Gastrocnemius medialis (tissue), 4 donors: ENCODE results near the gene RSPH9. TPM values are rescaled to one million over a fixed set of nuclear protein-coding genes. Genes with fewer than 3 reads are reported as not detected.

Source experiments
- ATAC-seq, 2 donors: fragments of 150-250 bp; one replicate each; pipeline ENCODE4 v1.9.1; 2016
- DNase-seq, 2 donors: peaks; one replicate each; pipeline ENCODE4 v3.0.0-alpha.2; 2019
- H3K27ac ChIP-seq, 4 donors: fragments of 200-600 bp; sonication (generic); 1 replicate in 1 of 4; 2 replicates in 3 of 4; pipeline ENCODE4 v1.5.1; 2016 to 2018; ENCODE audit warnings: mild to moderate bottlenecking in 2 of 4, moderate library complexity in 1 of 4
- H3K27me3 ChIP-seq, 3 donors: fragments of 200-600 bp; sonication (generic) in 2 of 3; 1 replicate in 1 of 3; 2 replicates in 2 of 3; pipeline versions ENCODE4 v1.5.1 to v1.6.0; 2016 to 2019; ENCODE audit warnings: mild to moderate bottlenecking in 1 of 3, moderate library complexity in 1 of 3
- H3K36me3 ChIP-seq, 2 donors: fragments of 200-600 bp; sonication (generic) in 1 of 2; one replicate each; pipeline ENCODE4 v1.5.1; 2017 to 2018
- H3K4me1 ChIP-seq, 2 donors: fragments of 200-600 bp; sonication (generic) in 1 of 2; one replicate each; pipeline ENCODE4 v1.5.1; 2016 to 2017; ENCODE audit warnings: mild to moderate bottlenecking in 2 of 2
- H3K4me3 ChIP-seq, 4 donors: fragments of 200-600 bp; sonication (generic) in 3 of 4; 1 replicate in 1 of 4; 2 replicates in 3 of 4; pipeline ENCODE4 v1.5.1; 2016 to 2019; ENCODE audit warnings: mild to moderate bottlenecking in 2 of 4
- H3K9me3 ChIP-seq, 3 donors: fragments of 200-600 bp; sonication (generic) in 2 of 3; 1 replicate in 1 of 3; 2 replicates in 2 of 3; pipeline ENCODE4 v1.5.1; 2016 to 2019
- POLR2A ChIP-seq, 2 donors: fragments of 450-650 bp; IDR thresholded peaks; one replicate each; pipeline ENCODE4 v1.6.1; 2017; ENCODE audit warnings: antibody characterized with exemption in 2 of 2, mild to moderate bottlenecking in 2 of 2, moderate library complexity in 2 of 2
- in situ Hi-C, 4 donors: fragments of 200-750 bp; cut with MboI; loops; one replicate each; pipeline versions ENCODE4 v1.15.0 to v1.8.0; 2017; ENCODE audit warnings: low sequenced_read_pairs in 4 of 4
- intact Hi-C: fragments of 100-400 bp; cut with DNase I; formaldehyde crosslinking; loops from one replicate; pipeline ENCODE4 v1.15.1; 2023; ENCODE audit warnings: low total_unique reads
- total RNA-seq, 4 donors: library from RNA; depleted of rRNA; stranded (reverse); fragments of >200 nt; gene quantifications; one replicate each; pipeline versions ENCODE4 v1.1.0 to v1.2.3, GENCODE V29; 2016
- TF ChIP-seq, protein P1 (sequence below), 5 experiments: fragments of 450-650 bp in 3 of 5; fragments of 200-600 bp in 2 of 5; sonication (generic) in 2 of 5; IDR thresholded peaks in 4 of 5; conservative IDR thresholded peaks in 1 of 5; 1 replicate in 4 of 5; 2 replicates in 1 of 5; pipeline ENCODE4 v1.5.1; 2016 to 2019; ENCODE audit warnings: antibody characterized with exemption in 5 of 5, mild to moderate bottlenecking in 3 of 5, moderate library complexity in 3 of 5

RSPH9 gene
- total RNA-seq, 4 donors from 2014 or later = 0.09 TPM; not detected in 3

DNA sequence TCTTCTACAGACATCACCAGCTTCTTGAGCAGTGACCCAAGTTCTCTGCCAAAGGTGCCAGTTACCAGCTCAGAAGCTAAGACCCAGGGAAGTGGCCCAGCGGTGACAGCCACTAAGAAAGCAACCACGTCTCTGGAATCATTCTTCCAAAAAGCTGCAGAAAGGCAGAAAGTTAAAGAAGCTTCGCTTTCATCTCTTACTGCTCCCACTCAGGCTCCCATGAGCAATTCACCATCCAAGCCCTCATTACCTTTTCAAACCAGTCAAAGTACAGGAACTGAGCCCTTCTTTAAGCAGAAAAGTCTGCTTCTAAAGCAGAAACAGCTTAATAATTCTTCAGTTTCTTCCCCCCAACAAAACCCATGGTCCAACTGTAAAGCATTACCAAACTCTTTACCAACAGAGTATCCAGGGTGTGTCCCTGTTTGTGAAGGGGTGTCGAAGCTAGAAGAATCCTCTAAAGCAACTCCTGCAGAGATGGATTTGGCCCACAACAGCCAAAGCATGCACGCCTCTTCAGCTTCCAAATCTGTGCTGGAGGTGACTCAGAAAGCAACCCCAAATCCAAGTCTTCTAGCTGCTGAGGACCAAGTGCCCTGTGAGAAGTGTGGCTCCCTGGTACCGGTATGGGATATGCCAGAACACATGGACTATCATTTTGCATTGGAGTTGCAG lies 31.0 kb upstream of the RSPH9 start:
- ATAC-seq = no peak
- in situ Hi-C loops (no loop called here), intact Hi-C loops (no loop called here)
- Histone ChIP-seq H3K36me3 (peaks cover 4 to 33% of the 10 kb centered on the region in 2 donors), H3K27me3 (no peaks in the 10 kb centered on the region), H3K4me1 (no peaks in the 10 kb centered on the region), H3K4me3 (no peak overlapping the region), H3K9me3 (no peaks in the 10 kb centered on the region), H3K27ac (no peak overlapping the region)
- DNase-seq = no peak
- no peak for TF ChIP-seq POLR2A (IDR thresholded peaks at IDR 0.05)

DNA sequence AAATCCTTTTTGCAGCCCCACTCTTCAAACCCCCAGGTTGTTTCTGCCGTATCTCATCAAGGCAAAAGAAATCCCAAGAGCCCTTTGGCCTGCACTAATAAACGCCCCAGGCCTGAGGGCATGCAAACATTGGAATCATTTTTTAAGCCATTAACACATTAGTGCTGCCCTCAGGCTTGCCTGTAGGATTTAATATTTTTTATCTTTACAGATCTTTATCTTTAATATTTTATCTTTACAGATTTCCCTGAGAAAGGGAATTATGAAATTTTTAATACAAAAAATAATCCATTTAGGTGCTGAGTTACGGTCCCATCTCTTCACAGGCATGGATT lies 30.5 kb upstream of the RSPH9 start:
- ATAC-seq (no peak), DNase-seq (no peak)
- TF ChIP-seq POLR2A (IDR thresholded peaks at IDR 0.05) = no peak
- TF ChIP-seq, protein P1, sequence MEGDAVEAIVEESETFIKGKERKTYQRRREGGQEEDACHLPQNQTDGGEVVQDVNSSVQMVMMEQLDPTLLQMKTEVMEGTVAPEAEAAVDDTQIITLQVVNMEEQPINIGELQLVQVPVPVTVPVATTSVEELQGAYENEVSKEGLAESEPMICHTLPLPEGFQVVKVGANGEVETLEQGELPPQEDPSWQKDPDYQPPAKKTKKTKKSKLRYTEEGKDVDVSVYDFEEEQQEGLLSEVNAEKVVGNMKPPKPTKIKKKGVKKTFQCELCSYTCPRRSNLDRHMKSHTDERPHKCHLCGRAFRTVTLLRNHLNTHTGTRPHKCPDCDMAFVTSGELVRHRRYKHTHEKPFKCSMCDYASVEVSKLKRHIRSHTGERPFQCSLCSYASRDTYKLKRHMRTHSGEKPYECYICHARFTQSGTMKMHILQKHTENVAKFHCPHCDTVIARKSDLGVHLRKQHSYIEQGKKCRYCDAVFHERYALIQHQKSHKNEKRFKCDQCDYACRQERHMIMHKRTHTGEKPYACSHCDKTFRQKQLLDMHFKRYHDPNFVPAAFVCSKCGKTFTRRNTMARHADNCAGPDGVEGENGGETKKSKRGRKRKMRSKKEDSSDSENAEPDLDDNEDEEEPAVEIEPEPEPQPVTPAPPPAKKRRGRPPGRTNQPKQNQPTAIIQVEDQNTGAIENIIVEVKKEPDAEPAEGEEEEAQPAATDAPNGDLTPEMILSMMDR (IDR thresholded peaks at IDR 0.05 in 4 of 5, conservative IDR thresholded peaks at IDR 0.05 in 1 of 5) = no peak
- Histone ChIP-seq H3K36me3 (peaks cover 4 to 34% of the 10 kb centered on the region in 2 donors), H3K27ac (no peak overlapping the region), H3K4me1 (no peaks in the 10 kb centered on the region), H3K4me3 (no peak overlapping the region), H3K9me3 (no peaks in the 10 kb centered on the region), H3K27me3 (no peaks in the 10 kb centered on the region)
- intact Hi-C loops = no loop called here
- in situ Hi-C loops = no loop called here

DNA sequence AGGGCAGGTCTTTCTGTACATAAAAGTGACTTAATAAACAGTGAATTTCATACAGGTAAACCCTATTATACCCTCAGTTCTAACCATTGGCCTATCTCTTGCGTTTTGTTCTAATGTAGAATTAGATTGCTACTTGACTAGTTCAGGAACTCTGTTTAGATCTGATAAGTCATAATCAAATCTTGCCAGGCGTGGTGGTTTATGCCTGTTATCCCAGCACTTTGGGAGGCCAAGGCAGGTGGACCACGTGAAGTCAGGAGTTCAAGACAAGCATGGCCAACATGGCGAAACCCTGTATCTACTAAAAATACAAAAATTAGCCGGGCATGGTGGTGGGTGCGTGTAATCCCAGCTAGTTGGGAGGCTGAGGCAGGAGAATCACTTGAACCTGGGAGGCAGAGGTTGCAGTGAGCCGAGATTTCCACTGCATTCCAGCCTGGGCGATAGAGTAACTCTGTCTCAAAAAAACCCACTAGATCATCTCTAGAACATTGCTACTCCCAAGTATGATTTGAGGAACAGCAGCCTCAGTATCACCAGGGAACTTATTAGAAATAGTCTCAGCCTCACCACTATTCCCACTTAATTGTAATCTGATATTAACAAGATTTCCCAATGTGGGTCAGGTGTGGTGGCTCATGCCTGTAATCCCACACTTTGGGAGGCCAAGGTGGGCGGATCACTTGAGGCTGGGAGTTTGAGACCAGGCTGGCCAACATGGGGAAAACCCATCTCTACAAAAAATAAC lies 27.9 kb upstream of the RSPH9 start:
- peaks cover 2 to 47% of the 10 kb centered on the region in 2 donors for H3K36me3 ChIP-seq
- intact Hi-C loops = no loop called here
- no peak overlapping the region for H3K4me3 ChIP-seq
- TF ChIP-seq, protein P1 (IDR thresholded peaks at IDR 0.05 in 4 of 5, conservative IDR thresholded peaks at IDR 0.05 in 1 of 5) = no peak
- no peak for TF ChIP-seq POLR2A (IDR thresholded peaks at IDR 0.05)
- DNase-seq (no peak), ATAC-seq (peak; percentile 39 to 59)
- in situ Hi-C loops = no loop called here
- H3K27me3 ChIP-seq = no peaks in the 10 kb centered on the region
- no peaks in the 10 kb centered on the region for H3K4me1 ChIP-seq
- peak overlapping the region in 3 of 4 donors; percentile 13 to 23 (median 20) for H3K27ac ChIP-seq
- H3K9me3 ChIP-seq = no peaks in the 10 kb centered on the region

DNA sequence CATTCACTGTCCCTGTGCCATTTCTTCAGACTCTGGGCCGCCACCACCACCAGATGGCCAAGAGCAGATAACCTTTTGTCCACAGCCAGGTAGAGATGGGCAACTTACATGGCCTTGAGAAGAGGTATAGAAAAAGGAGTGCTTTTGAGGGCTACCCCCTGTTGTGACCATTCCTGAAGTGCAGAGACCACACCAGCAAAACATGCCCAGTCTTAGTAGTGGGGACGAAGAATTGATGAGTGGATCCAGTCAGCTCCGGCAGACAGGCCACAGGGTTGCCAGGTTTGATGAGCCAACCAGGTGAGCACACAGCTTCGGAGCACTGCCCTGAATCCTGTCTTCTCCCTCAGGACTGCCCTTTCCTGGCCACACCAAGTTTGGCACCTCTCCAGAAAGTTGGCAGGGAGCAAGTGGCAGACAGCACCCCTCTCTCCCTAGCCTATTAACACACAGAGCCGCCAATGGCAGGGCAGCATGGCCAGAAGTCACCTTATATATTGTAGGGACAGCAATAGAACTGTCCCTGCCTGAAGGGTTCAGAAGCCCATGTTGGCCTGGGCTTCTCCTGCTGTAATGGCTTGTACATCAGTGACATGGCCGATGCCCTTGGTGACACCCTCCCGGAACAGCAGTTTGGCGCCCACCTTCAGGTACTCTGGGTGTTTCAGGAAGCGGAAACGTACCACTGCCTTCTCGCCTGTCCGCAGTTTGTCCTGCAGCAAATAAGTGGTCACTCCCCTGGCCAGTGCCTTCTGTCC lies 23.6 kb upstream of the RSPH9 start:
- Histone ChIP-seq H3K9me3 (no peaks in the 10 kb centered on the region), H3K27ac (no peak overlapping the region), H3K36me3 (peaks cover 0 to 67% of the 10 kb centered on the region in 2 donors), H3K4me3 (no peak overlapping the region), H3K27me3 (no peaks in the 10 kb centered on the region), H3K4me1 (no peaks in the 10 kb centered on the region)
- DNase-seq (no peak), ATAC-seq (no peak)
- TF ChIP-seq, protein P1 (IDR thresholded peaks at IDR 0.05 in 4 of 5, conservative IDR thresholded peaks at IDR 0.05 in 1 of 5) = no peak
- TF ChIP-seq POLR2A (IDR thresholded peaks at IDR 0.05) = no peak
- intact Hi-C loops = no loop called here
- in situ Hi-C loops = no loop called here

DNA sequence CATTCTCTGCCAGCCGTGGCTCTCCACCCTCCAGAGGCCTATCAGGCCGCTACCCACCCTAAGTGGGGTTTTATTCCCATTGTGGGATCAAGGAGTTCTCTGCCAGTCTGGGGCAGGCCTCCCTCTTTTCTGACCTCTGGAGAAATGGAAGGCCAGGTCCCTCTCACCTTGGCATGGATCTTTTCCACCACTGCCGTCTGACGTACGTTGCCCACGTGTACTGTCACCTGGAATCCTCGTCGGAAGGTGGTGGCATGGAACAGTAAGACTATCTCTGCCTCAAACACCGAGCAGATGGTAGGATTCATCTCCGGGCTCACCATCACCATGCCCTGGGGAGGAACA lies 23.0 kb upstream of the RSPH9 start:
- ATAC-seq (no peak), DNase-seq (no peak)
- Histone ChIP-seq H3K27me3 (no peaks in the 10 kb centered on the region), H3K27ac (no peak overlapping the region), H3K4me1 (peaks cover 1 to 3% of the 10 kb centered on the region in 2 donors), H3K4me3 (no peak overlapping the region), H3K9me3 (no peaks in the 10 kb centered on the region), H3K36me3 (peaks cover 0 to 67% of the 10 kb centered on the region in 2 donors)
- intact Hi-C loops = no loop called here
- TF ChIP-seq, protein P1 (IDR thresholded peaks at IDR 0.05 in 4 of 5, conservative IDR thresholded peaks at IDR 0.05 in 1 of 5) = no peak
- in situ Hi-C loops = no loop called here
